Kidney (tissue), 14 donors: ENCODE measurements around the gene DDX31. TPM values are rescaled to one million over a fixed set of nuclear protein-coding genes. Genes with fewer than 3 reads are reported as not detected.
A peak's percentile ranks its signal among the peaks of the same experiment; 100 is the strongest.

ENCODE experiments used
- DNase-seq, 5 donors: peaks; one replicate each; pipeline ENCODE4 v3.0.0-alpha.2; 2013 to 2020
- FAIRE-seq: peaks from 2 replicates; lab custom pipeline; 2012; peaks lifted over from hg19 to GRCh38; lab: Jason Lieb, UNC
- H3K27ac ChIP-seq, 2 donors: one replicate each; pipeline ENCODE4 v1.7.0; 2013; ENCODE audit warnings: low read depth in 2 of 2, low read length in 2 of 2, inconsistent platforms in 1 of 2
- H3K27me3 ChIP-seq: one replicate; pipeline ENCODE4 v1.7.1; 2013; ENCODE audit warnings: low read length, inconsistent platforms; ENCODE audit not compliant: control insufficient read depth, insufficient read depth
- H3K36me3 ChIP-seq, 3 donors: one replicate each; pipeline versions ENCODE4 v1.7.0 to v1.7.1; 2013; ENCODE audit warnings: low read length in 3 of 3, control low read depth in 1 of 3, inconsistent platforms in 1 of 3; ENCODE audit not compliant: insufficient read depth in 3 of 3, control insufficient read depth in 2 of 3
- H3K4me1 ChIP-seq, 3 donors: one replicate each; pipeline versions ENCODE4 v1.7.0 to v1.7.1; 2013; ENCODE audit warnings: low read length in 3 of 3, inconsistent platforms in 1 of 3, low read depth in 1 of 3; ENCODE audit not compliant: control insufficient read depth in 2 of 3, insufficient read depth in 2 of 3
- H3K4me3 ChIP-seq, 3 donors: one replicate each; pipeline versions ENCODE4 v1.7.0 to v1.8.1; 2013; ENCODE audit warnings: low read length in 3 of 3, control low read depth in 1 of 3, inconsistent platforms in 1 of 3
- H3K9ac ChIP-seq, 3 donors: one replicate each; pipeline versions ENCODE4 v1.7.0 to v1.7.1; 2013; ENCODE audit warnings: low read length in 3 of 3, control low read depth in 1 of 3, inconsistent platforms in 1 of 3
- H3K9me3 ChIP-seq, 3 donors: one replicate each; pipeline versions ENCODE4 v1.7.0 to v1.7.1; 2013; ENCODE audit warnings: low read length in 3 of 3, control low read depth in 1 of 3, inconsistent platforms in 1 of 3; ENCODE audit not compliant: control insufficient read depth in 2 of 3, insufficient read depth in 1 of 3
- intact Hi-C: fragments of 100-400 bp; cut with DNase I; formaldehyde crosslinking; loops from one replicate; pipeline ENCODE4 v1.11.1; 2022
- polyA plus RNA-seq: library from polyadenylated mRNA; stranded (reverse); fragments of 350-450 nt; fragmentation: Illumina TruSeq; extraction: RNeasy Lipid Tissue Mini Kit (QIAGEN cat#74804); gene quantifications from one replicate; pipeline ENCODE4 v1.2.3, GENCODE V29; 2014; ENCODE audit warnings: low read depth, low replicate concordance; ENCODE audit not compliant: insufficient read depth
- total RNA-seq: library from RNA; stranded (reverse); fragmentation: NEBNext Ultra II Directional; extraction: Animal tissue kit (Norgen Biotek cat#: 25700); gene quantifications from one replicate; pipeline ENCODE4 v1.2.1, GENCODE V29; 2021
- TF ChIP-seq, protein P1 (sequence below): IDR thresholded peaks from 3 replicates; pipeline ENCODE4 v1.5.1; 2012; ENCODE audit warnings: mild to moderate bottlenecking, moderate library complexity, borderline replicate concordance; ENCODE audit not compliant: insufficient read depth; ENCODE audit errors: extremely low read depth
- donor health status: control.
- donor health status: control.
- donor health status: control.
- donor health status: control.
- donor health status: control.
- donor health status: DM: yes; HTN: yes; CAD: no.
- donor health status: Normal renal cell carcinoma (clear cell type).

DDX31 gene
- total and polyA plus RNA-seq, 2 donors from 2014 or later = 6.4 to 27.6 TPM

DNA sequence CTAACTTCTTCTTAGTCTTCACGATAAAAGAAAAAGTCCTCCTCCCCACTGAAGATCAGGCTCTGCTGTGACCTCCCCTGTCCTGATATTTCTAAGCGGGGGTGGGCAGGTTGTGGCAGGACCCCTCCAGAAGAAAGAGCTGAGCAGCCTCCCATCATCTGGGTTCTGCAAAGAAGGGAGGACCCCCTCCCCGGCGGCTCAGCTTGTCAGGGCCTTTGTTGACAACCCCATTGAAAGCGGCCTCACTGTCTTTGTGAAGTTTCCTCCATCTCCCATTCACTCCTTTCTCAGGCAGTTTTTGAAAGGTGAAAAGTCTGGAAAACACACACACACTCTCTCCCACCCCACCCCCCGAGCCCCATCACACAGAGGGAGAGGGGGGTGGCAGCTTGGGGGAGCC lies 113.5 kb downstream of the DDX31 start:
- Histone ChIP-seq H3K4me1 (no peaks in the 10 kb centered on the region), H3K27ac (no peak overlapping the region), H3K9ac (no peak overlapping the region), H3K36me3 (no peaks in the 10 kb centered on the region), H3K27me3 (peaks cover 3% of the 10 kb centered on the region), H3K4me3 (no peak overlapping the region), H3K9me3 (no peaks in the 10 kb centered on the region)
- intact Hi-C loops = no loop called here
- DNase-seq = no peak
- no peak for FAIRE-seq
- TF ChIP-seq, protein P1, sequence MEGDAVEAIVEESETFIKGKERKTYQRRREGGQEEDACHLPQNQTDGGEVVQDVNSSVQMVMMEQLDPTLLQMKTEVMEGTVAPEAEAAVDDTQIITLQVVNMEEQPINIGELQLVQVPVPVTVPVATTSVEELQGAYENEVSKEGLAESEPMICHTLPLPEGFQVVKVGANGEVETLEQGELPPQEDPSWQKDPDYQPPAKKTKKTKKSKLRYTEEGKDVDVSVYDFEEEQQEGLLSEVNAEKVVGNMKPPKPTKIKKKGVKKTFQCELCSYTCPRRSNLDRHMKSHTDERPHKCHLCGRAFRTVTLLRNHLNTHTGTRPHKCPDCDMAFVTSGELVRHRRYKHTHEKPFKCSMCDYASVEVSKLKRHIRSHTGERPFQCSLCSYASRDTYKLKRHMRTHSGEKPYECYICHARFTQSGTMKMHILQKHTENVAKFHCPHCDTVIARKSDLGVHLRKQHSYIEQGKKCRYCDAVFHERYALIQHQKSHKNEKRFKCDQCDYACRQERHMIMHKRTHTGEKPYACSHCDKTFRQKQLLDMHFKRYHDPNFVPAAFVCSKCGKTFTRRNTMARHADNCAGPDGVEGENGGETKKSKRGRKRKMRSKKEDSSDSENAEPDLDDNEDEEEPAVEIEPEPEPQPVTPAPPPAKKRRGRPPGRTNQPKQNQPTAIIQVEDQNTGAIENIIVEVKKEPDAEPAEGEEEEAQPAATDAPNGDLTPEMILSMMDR = no peak

DNA sequence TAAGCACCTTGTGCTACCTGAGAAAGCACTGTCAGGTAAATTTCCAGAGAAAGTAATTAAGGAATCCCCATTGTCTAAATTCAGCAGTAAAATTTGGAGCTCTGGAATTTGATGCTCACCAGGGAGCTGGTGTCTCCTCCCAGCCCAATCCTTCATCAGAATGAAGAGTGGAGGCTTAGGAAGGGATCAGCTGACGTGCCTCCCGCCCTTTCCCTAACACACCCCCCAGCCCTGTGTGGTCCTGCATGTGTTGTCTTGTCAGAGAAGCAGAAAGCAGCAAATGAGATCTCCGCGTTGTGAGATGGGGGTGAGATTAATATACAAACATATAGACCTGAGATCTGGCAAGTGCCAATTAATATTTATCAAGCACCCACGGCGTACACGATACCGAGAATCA lies 114.3 kb downstream of the DDX31 start:
- intact Hi-C loops = no loop called here
- no peak overlapping the region for H3K4me3 ChIP-seq
- no peaks in the 10 kb centered on the region for H3K9me3 ChIP-seq
- TF ChIP-seq, protein P1 = no peak
- DNase-seq (no peak), FAIRE-seq (no peak)
- H3K4me1 ChIP-seq = no peaks in the 10 kb centered on the region
- H3K9ac ChIP-seq = no peak overlapping the region
- no peaks in the 10 kb centered on the region for H3K36me3 ChIP-seq
- H3K27ac ChIP-seq = no peak overlapping the region
- H3K27me3 ChIP-seq = peaks cover 3% of the 10 kb centered on the region

DNA sequence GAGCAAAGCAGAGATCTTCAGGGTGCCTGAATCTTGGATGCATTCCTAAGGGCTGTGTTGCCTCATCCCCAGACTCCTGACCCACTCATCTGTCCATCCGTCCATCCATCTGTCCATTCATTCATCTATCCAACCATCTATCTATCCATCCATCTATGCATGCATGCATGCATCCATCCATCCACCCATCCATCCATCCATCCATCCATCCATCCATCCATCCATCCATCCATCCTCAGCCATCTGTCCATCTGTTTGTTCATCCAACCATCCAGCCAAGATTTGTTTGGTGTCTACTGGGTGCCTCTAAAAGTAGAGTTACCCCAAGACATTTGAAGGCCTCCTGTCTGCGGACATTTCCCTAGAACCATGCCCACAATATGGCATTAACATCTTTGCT lies 115.0 kb downstream of the DDX31 start:
- Histone ChIP-seq H3K27ac (no peak overlapping the region), H3K4me1 (no peaks in the 10 kb centered on the region), H3K4me3 (no peak overlapping the region), H3K9me3 (no peaks in the 10 kb centered on the region), H3K36me3 (no peaks in the 10 kb centered on the region), H3K9ac (no peak overlapping the region), H3K27me3 (peaks cover 3% of the 10 kb centered on the region)
- intact Hi-C loops = no loop called here
- DNase-seq = no peak
- TF ChIP-seq, protein P1 = no peak
- FAIRE-seq = no peak

DNA sequence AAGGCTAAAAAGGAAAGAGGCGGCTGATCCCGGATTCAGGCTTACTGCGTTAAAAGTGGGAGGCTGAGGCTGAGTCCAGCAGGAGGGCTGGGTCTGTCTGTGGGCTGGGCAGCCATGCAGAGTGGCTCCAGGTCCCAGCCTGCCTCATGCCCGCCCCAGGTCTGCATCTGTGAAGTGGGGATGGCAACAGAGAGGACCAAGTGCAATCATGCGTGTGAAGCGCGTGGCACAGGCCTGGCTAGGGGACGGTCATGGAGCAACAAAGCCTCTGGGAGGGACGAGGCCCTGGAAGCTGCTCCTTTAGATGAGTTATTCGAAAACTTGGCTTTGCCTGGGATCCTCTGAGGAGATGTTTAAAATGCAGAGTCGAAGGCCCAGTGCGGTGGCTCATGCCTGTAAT lies 117.7 kb downstream of the DDX31 start:
- Histone ChIP-seq H3K9me3 (no peaks in the 10 kb centered on the region), H3K9ac (no peak overlapping the region), H3K27ac (no peak overlapping the region), H3K36me3 (no peaks in the 10 kb centered on the region), H3K4me1 (no peaks in the 10 kb centered on the region), H3K27me3 (peaks cover 3% of the 10 kb centered on the region), H3K4me3 (no peak overlapping the region)
- DNase-seq (peak in 1 of 5 donors; percentile 58), FAIRE-seq (no peak)
- TF ChIP-seq, protein P1 = no peak
- intact Hi-C loops = no loop called here
